Muscle of back (tissue), 13 donors: Measurements from ENCODE around the gene PDZK1. TPM values are rescaled to one million over a fixed set of nuclear protein-coding genes. Genes with fewer than 3 reads are reported as not detected.
"Not testable (repeated sequence)": the region's sequence is repeated elsewhere in the genome, so short reads cannot be mapped to it uniquely, and the experiment has no call there.

ENCODE experiments used
- DNase-seq, 3 donors: peaks; one replicate each; pipeline versions ENCODE4 v3.0.0 to v3.0.0-alpha.2; 2013
- long read RNA-seq, 9 donors: transcript quantifications; one replicate each; lab custom pipeline, GENCODE V29; 2026
- polyA plus RNA-seq, 10 donors: library from polyadenylated mRNA; unstranded; fragments of 120-200 nt; gene quantifications; one replicate each; pipeline ENCODE4 v1.2.1, GENCODE V29; 2013; ENCODE audit not compliant: insufficient read length in 10 of 10

PDZK1 gene
- 1 to 10 TPM in 4 of 10 donors, under 1 TPM in 6; 0.34 to 1.5 (median 0.91) TPM for polyA plus RNA-seq
- long read RNA-seq, donor 1 = 0 reads
- long read RNA-seq, donor 2 = 0 reads
- long read RNA-seq, donor 3 = 0 reads
- long read RNA-seq, donor 4 = 0 reads
- long read RNA-seq, donor 5 = 0 reads
- long read RNA-seq, donor 6 = 0 reads
- long read RNA-seq, donor 7 = 0 reads
- long read RNA-seq, donor 8 = 0 reads
- long read RNA-seq, donor 9 = 0 reads

DNA sequence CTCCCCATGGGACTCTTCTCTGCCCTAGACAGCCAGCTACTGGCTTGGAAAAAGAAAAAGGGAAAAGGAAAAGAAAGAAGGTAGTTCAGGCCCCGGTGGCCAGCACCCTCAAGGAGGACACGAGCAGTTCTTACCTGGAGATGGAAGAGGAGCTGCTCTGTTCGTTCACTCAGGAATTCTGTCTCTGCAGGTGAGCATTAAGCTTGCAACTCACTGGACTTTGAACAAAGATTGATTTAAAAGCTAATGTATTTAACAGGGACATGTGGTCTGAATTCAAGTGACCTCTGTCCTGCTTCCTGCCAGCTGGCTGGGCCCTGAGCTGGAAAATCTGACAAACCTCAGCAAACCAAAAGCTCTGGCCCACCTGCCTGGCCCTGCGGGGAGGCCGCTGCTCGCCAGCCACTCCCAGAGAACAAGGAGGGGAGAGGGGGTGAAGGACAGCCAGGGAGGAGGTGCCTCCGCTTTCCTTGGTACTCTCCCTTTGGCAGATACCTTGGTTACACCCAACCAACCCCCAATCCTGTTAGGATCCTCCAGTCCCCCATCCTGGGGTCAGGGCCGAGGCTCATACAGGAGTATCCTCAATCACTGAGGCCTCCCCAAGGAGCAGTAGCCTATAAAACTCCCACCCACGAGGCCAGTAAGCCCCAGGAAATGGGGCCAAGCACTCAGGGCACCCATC is at the start of gene PDZK1:
Gene PDZK1, minus strand, starts transcription at position 186 of the 685 bp plus-strand sequence. CDS start 19,347 bp downstream, outside the sequence.
- peak in 2 of 3 donors; percentile 22 to 23 for DNase-seq

DNA sequence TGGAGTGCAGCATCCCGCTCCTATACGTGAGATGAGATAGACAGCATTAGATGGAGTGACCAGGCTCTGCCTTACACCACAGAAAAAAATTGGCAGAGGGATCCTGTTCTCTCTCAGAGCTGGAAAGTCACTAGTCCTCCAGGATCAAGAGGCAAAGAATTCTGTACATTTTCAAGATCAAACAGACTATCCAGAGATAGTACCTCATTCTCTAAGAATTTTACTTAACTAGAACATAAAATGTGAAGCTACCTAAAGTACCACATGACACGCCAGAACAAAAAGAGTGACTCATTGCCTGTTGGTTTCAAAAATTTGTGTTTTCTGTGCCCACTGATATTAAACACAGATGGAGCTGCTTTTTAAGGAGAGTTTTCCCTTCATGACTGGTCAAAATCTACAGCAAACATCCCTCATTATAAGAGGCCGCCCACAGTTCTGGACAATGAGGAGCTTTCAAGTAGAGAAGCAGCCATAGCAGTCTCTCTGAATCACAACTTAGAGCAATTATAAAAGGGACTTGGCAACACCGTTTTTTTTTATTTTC is 44.4 kb upstream of the PDZK1 start:
- DNase-seq = peak; percentile 22 to 92 (median 44)

DNA sequence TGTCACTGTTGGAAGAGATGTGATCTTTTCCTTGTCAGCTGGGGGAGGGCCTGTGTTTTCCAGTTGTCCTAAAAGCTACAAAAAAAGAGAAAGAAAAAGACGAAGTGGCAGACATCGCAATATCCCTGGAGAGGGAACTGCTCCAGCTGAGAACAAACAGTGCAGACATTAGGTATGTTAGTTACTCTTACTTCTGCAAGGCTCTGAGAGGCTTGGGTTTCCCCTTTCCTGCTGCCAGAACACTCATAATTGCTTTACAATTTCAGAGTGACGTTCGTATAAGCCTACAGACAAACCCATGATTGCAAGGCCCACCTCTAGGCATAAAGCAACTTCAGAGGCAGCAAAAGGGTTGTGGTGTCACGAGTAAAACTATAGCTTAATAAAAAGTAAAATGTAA is 43.3 kb upstream of the PDZK1 start:
- DNase-seq = no peak

DNA sequence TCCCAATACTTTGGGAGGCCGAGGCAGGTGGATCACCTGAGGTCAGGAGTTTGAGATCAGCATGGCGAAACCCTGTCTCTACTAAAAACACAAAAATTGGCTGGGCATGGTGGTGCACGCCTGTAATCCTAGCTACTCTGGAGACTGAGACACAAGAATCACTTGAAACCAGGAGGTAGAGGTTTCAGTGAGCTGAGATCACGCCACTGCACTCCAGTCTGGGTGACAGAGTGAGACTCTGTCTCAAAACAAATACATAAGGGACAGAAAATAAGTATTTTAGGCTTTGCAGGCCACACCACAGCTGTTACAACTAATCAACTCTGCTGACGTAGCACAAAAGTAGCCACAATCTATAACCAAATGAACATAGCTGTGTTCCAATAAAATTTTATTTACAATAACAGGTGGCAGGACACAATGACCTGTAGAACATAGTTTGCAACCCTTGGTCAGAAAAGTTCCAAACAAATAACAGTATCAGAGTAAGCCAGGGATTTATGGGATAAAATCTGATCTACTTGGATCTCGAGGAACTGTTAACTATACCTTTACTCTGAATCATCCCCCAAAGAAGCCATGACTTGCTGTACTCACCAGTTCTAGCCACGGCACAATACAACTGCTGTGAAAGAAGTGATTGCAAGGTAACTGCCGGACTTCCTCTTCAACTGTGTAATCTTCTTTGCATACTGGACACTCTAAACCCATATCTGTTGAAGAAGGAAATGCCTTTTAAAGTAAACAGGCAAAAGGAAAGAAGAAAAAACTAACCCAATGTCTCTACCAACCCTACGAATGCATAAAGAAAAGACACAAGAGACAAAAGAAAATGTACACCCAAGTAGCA is 40.5 kb upstream of the PDZK1 start:
- no peak for DNase-seq

DNA sequence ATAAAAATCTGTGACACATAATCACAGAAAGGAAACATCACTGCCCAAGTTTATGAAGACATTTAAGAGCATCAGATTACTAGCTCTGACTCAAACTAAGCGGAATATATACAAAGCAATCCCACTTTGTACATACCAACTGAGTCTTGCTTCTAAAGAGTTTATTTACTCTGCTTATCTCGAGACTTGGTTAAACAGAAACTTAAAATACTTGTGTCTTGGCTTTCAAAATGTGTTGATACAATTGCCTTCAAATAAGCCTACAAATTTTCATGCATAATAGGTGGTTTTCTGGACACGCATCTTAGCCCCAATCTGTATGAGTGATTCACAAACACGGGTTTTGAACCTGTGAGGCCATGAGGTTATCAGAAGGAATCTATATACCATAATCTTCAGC is 33.1 kb upstream of the PDZK1 start:
- no peak for DNase-seq

DNA sequence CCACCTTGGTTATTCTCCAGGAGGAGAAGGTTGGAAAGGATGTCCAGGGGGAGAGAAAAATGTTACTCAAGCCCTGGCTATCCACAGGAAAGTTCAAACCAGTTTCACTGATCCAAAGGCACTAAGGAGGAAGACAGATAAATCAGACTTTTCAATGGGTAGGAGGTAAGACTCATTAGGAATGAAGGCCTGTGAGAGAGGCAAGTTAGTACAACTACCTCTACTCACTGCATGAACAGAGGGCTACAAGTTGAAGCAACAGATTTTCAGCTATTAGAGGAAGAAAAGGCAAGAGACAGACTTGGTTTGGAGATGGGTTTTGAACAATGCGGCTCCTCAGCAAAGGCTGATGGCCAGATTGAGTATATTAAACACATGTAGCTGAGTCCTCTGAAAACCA is 29.0 kb upstream of the PDZK1 start:
- DNase-seq = no peak

DNA sequence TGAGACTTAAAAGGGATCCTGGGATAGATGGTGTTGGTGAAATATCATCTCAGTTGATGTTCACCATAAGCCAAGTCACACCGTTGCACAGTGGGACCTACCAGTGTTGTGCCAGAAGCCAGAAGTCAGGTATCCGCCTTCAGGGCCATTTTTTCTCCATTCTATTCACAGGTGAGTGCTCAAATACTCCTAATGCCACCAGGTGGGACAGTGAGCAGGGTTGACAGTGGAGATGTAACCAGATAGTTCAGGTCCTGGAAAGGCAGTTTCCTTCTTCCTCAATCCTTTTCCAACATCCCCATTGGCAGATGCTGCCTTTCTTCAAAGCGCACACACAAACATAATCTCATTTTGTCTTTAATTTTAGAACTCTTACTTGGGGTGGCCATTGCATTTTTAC is 23.7 kb upstream of the PDZK1 start:
- DNase-seq = no peak

DNA sequence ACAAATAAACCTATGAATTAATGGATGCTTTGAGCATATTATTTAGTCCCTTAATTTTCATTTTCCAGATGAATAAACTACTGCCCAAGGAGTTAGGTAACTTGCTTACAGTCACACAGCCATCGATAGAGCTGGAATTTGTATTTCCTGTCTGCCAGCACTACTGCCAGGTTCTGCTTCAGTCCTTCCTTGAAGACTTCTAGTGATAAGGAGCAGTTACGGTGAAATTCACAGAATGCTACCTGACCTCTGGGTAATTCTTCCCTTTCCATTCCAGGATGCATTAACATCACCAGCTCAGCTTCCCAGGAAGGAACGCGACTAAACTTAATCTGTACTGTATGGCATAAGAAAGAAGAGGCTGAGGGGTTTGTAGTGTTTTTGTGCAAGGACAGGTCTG is 23.3 kb upstream of the PDZK1 start:
- DNase-seq = no peak

DNA sequence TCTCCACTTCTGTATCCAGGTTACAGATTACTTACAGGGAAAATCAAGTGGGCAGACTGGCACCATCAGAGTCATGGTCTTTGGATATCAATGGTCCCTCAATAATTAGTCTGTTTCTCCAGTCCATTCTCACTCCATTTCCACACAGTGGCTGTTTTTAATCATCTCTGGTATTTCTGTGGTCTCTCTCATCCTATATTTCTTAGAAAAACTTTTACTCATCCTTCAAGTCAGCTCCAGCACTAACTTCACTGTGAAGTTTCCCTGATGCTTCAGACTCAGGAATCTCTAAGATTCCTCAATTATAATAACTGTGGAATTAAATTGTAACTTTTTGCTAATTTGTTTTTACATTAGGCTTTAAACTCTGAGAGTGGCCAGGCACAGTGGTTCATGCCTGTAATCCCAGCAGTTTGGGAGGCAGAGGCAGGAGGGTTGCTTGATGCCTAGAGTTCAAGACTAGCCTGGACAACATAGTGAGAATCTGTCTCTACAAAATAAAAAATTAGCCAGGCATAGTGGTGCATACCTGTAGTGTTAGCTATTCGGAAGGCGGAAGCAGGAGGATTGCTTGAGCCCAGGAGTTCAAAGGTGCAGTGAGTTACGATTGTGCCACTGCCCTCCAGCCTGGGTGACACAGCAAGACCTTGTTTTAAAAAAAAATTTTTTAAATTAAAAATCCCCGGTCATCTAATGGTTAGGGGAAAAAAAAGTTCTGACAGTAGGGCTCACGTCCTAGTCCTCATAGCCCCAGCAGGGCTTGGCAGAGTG is 22.7 kb upstream of the PDZK1 start:
- no peak for DNase-seq

DNA sequence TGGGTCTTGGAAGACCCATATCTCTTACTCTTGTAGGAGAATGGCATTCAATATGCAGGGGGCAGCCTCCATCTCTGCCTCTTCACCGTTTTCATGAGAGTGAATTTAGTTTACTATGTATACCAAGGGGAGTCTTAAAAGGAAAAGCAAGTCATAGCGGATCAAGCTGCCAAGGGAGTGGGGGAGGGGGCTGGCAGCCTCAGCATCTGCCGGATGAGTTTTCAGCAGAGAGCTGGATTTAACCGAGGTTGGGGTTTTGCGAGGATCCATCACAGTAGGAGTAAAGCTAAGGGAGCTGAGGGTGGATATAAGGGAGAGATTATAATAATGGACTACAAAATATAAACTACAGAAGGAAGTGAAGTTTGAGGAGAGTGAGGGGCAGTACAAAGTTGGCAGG is 22.0 kb upstream of the PDZK1 start:
- DNase-seq = peak in 1 of 3 donors; percentile 24

DNA sequence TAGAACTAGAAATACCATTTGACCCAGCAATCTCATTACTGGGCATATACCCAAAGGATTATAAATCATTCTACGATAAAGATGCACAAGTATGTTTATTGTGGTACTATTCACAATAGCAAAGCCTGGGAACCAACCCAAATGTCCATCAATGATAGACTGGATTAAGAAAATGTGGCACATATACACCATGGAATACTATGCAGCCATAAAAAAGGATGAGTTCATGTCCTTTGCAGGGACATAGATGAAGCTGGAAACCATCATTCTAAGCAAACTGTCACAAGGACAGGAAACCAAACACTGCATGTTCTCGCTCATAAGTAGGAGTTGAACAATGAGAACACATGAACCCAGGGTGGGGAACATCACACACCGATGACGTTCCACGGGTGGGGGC is 19.0 kb upstream of the PDZK1 start:
- not testable (repeated sequence) for DNase-seq

DNA sequence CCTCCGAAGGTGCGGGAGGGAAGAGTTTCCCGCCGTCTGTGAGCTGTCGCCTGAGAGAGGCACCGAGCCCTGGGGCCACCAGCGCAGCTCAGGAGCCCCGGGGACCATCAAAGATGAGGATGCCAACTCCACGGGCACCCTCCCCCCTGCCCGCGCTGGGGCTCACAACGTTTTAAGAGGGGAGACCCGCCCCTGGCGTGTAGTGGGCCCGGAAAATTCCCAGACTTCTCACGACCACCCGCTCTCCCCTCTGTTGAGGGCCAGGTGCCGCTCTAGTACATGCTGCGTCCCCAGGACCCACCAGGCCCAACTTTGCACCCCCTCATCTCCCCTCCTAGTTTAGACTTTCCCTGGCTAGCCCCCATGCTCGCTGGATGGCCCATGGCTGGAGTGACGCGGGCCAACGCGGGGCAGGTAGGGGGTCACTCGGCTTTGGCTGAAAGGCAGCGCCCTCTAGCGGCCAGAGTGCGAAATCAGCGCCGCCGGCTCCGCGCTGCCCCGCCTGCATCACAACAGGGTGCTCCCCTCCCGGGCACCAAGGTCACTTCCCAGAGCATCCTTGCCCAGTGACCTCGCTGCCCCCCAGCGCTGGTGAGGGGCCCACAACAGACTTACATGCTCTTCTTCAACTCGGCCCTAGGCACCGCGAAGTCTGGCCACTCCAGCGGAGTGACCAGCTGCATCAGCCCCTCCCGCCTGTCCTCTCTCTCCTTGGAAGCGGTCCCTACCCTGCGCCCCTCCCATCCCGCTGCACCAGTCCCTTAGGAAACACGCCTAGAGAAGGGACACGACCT is 13.9 kb upstream of the PDZK1 start:
- peak; percentile 38 to 80 (median 63) for DNase-seq

DNA sequence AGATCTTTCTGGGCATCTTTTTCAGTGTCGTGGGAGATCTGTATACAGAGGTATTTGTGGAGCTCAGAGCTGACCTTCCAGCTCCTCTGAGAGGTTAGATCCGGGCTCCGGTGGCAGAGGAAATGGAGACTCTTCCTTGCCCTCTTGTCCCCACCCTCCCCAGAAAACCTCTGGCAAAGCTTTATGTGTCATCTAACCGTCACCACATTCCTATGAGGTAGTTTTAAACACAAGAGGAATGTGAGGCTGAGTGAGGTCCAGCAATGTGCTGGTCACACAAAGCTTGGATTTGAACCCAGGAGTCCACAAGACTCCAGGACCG is 13.3 kb upstream of the PDZK1 start:
- peak in 1 of 3 donors; percentile 58 for DNase-seq

DNA sequence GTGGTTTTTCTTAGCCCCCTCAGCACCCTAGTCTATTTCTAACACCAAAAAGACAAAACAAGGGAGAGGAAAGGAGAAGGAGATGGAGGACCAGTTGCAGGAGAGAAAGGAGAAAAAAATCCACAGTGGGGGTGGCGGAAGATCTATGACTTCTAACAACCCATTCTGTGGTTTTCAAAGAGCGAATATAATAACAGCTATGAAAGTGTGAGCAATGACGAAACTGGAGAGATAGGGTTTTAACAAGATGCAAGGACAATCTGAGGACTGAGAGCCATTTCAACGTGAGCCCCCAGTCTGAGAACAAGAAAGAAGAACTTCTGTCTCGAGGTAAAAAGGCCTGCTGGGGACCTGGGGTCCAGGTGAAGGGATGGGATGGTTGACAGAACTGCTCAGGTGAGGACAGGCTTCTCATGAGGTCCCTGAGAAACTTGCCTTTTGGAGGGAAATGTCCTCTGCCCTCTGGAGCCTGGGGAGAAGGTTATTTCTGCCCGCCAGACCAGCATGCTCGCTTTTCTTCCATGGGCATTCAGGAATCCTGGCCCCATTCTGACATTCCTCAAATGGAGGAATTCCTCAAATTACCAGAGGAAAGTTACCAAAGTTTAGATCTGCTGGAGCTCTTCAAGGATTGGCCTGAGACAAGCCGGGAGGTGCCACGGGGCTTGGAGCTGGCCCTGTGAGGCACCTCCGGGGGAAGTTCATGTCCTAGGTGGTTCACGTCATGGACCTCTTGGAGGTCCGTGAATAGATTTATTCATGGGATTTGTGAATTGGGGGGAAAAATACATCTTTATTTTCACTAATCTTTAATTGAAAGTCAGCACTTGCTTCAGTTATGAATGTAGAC is 12.3 kb upstream of the PDZK1 start, which contains the start of gene CD160:
Gene CD160, plus strand, starts transcription at position 270 of the 850 bp plus-strand sequence. CDS start 8,829 bp downstream, outside the sequence.
- no peak for DNase-seq

DNA sequence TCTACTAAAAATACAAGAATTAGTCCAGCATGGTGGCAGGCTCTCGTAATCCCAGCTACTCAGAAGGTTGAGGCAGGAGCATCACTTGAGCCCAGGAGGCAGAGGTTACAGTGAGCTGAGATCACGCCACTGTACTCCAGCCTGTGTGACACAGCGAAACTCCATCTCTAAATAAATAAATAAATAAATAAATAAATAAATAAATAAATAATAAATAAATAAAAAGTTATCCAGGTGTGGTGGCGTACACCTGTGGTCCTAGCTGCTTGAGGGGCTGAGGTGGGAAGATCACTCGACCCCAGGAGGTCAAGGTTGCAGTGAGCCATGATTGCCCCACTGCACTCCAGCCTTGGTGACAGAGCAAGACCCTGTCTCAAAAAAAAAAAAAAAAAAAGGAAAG is 11.3 kb upstream of the PDZK1 start:
- DNase-seq = not testable (repeated sequence)

DNA sequence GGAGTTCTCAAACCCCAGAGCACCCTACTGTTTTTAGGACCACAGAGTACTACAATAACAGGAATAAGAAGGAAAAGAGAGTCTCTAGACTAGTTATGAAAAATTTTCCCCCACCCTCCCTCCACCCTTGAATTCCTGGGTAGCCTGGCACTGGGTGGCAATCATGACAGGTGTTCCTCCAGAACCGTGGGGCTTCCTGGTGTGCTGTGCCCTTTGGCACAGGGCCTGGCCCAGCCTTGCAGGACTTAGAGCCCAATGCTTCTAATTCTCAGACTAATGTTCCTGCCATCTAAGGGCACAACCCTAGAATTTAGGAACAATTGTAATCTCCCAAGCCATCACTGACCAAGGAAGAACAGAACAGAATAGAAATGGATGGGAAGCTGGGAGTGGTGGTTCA is 10.7 kb upstream of the PDZK1 start:
- DNase-seq = no peak

DNA sequence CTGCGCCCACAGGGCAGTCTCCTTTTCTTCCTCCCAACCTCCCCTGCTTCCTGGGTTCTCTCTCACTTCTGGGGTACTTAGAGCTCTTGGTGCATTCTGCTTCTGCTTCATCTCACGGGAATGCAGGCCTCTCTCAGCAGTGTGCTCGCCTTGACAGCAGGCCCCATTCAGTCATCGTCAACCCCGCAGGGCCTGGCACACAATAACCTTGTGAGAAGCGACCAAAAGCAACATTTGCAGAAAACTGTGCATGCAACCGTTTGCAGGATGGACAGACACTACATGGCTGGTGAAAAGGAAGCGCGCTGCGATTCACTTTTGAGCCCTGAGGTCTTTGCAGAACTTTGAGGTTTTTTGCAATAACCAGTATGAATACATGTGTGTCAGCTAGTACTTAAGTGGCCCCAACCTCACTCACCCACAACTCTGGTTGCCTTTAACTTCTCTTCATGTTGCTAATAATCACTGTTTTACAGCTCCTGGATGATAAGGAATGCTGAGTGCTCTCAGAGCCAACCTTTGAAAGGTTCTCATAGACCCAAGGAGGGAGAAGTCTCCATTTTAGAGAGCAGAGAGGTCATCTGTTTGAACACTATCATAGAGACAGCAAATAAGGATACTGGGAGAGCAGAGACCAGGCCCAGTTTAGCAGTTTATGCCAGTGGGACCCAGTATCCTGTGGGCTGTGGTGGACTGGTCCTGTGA is 9.6 kb upstream of the PDZK1 start:
- no peak for DNase-seq

DNA sequence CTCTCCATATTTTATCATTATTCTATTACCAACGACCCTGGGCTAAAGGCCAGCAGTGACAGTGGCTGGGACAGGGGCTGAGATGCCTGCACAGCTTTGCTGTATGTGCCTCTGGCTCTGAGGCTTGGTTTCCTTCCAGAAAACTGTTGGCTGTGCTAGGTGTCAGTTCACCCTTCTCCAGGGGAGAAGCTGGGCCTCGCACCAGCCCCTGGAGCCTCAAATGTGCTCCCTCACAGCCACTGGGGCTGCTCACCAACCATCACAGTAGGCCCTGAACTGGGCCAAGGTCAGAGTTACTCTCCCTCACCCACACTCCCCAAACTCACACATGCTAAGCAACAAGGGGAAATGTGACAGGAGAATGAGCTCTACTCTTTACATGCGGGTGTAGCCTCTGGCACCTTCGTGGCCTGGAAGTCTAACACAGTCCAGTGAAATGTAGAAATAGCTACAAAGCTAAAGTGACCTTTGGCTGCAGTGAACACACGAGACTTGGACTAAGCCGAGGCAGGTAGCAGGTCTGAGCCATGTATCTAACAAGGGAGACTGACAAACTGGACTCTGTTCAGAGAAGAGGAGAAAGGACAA is 7.5 kb upstream of the PDZK1 start:
- no peak for DNase-seq

DNA sequence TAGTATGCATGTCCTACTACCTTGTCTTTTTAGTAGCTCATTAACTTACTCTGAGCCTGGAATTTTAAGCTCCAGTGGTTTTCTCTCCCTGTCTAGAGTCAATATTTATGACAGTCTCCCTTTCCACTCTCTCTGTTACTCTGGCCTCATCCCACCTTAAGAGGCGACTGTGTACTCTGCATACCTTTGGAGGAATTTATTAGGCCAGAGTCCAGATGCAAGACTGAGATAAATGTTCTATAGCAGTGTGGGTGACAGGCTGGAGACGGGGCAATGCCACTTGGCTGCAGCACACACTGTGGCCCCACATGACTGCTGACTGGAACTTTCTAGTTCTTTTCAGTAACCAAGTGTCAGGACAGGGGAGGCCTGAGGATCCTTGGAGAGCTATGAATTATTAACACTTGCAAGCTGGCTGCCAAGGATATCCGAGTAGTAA is 4.1 kb upstream of the PDZK1 start:
- DNase-seq = no peak
